ELF-1 (cell line): ENCODE results near the gene SRBD1.

ENCODE experiments used
- DNase-seq: peaks from one replicate; pipeline ENCODE4 v3.0.0-alpha.2; 2016; ENCODE audit warnings: low read depth, low spot score

SRBD1 gene

GRCh38 chr2:45551862-45552261 is 59.2 kb downstream of the SRBD1 start:
- no peak for DNase-seq

DNA sequence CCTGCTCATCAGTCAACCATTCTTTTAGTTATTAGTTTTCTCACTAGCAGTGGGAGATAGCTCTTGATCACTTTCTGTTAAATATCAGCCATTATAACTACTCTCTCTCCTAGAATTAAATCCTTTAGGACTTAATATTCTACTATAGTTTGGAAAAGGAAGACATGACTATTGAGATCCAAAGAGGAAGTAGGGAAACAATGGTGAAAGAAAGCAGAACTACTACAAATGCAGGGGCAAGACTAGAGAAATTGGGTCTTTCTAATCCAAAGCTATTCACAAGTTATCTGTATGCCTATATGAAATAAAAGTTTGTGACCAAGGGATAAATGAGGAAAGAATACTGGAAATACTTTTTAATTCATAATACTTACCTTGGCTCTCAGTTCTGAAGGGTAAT is 65.1 kb downstream of the SRBD1 start:
- DNase-seq, result no peak

GRCh38 chr2:45543257-45543656 is 67.8 kb downstream of the SRBD1 start:
- no peak for DNase-seq

GRCh38 chr2:45542013-45542412 is 69.1 kb downstream of the SRBD1 start:
- no peak for DNase-seq

- DNase-seq, result no peak
Observed at GRCh38 chr2:45541450-45541849, 69.6 kb downstream of the SRBD1 start.

DNA sequence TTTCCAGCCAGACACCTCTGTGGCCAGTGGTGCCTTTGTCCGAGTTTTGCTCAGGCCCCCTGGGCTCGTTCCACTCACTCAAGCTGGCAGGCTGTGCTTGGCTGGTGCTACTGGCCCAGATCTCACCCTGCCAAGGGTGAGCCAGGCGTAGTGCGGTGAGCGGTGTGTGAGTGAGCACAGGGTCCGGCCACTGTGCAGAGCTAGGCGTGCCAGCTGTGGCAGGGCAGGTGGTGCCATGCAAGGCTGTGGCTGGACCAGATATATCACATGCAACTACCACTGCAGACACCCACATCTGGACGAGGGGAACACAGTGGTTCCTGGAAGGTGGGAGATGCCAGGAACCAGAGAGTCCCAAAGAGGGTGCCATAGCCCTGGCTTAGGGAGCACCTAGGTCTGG is 70.1 kb downstream of the SRBD1 start:
- DNase-seq, result no peak

- no peak for DNase-seq
Observed at GRCh38 chr2:45533771-45534170, 77.3 kb downstream of the SRBD1 start.

DNA sequence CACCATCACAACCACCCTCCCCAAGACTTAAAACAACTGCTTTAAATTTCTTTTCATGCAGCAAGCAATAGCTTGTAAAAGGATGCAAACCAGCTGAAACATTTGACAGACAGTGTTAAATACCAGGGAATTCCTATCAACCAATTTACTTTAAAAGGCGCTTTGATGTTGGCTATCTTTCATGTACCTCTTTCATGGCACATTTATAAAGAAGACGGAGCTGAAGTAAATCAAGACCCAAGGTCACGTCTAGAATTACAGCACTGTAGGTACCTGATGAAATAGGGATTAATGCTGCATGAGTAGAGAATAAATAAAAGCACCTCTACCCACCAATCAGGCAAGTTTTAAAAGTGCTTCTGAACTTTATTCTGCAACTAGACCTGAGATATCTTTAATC is 78.9 kb downstream of the SRBD1 start:
- DNase-seq, result no peak

- DNase-seq, result no peak
Observed at GRCh38 chr2:45524016-45524415, 87.1 kb downstream of the SRBD1 start.

DNA sequence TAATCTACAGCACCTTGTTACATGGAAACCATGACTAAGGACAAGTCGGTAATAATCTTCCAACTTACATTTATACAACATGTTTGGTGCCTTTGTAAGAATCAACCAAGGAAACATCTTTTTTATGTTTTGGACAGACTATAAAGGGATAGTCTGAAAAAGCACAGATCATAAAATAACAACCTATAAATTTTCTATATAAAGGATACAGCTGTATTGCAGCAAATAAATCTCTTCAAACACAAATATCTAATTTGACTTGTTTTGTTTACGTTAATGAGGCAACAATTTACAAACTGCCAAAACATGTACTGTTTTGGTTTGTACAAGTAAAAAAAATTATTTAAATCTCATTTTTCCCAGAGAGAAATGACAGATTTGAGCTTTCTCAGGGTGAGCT is 92.5 kb downstream of the SRBD1 start:
- DNase-seq, result no peak

DNA sequence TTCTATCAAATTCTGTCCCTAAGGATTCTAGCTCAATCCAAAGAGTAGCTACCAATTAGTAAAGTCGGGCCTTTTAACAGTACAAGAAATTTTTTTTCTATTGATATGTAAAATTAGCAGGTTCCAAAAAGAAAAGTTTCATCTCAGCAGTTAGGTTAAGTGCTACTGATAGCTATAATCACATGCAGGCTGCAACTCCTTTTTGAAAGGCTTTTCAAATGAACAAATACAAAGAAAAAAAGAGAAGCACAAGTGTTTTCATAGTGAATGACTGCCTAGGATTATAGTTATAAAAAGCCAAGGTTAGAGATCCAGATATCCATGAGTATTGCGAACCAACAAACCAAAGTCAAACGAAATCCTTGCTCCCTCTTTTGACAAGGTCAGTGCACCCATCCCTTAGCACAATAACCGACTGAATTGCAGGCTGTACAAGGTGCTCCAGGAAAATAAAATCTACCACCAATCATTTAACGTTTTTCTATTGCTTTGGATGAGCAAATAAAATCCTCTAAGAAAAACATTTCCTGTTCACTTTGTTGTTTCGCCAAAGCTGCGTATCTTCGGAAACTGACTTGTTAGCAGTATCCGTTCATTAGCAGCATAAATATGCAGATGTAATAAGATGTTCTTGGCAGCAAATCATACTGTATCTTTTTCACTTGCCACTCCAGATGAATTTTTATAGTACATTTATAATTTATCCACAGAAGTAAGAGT is 100.2 kb downstream of the SRBD1 start:
- DNase-seq, result no peak

DNA sequence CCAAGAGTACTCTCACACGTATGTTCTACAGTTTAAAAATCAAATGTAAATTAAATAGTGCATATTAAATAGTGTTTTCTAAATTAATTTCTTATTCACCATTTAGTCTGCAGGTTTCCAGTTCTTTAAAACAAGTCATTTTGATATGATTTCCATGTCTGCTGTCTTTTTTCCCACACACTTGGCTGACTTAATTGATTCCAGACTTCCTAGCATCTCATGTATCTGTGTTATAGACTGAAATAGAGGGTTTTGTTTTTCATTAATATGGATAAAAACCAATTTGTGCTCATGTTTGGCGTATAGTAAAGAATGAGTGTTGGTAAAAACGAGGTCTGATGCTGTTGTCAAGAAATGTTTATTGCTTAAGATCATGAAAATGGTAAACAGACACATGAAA is 104.3 kb downstream of the SRBD1 start:
- DNase-seq, result no peak

DNA sequence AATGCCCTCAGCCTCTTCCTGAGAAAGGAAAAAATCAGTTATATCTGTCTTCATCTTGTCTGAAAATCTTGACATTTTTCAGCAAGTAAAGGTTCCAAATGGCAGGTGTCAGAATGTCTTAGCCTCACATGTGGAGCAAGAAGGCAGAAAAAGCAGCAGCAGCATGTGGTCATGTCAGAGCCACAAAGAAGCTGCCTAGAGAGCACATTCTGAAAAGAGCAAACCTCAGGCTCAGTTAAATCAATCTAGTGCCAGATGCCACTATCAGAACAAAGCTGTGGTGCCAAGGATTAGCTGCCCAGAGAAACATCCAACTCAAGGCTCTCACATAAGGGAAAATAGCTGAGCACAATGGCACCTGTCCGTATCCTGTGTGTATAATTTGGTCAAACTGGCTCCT is 105.9 kb downstream of the SRBD1 start:
- DNase-seq, result no peak

DNA sequence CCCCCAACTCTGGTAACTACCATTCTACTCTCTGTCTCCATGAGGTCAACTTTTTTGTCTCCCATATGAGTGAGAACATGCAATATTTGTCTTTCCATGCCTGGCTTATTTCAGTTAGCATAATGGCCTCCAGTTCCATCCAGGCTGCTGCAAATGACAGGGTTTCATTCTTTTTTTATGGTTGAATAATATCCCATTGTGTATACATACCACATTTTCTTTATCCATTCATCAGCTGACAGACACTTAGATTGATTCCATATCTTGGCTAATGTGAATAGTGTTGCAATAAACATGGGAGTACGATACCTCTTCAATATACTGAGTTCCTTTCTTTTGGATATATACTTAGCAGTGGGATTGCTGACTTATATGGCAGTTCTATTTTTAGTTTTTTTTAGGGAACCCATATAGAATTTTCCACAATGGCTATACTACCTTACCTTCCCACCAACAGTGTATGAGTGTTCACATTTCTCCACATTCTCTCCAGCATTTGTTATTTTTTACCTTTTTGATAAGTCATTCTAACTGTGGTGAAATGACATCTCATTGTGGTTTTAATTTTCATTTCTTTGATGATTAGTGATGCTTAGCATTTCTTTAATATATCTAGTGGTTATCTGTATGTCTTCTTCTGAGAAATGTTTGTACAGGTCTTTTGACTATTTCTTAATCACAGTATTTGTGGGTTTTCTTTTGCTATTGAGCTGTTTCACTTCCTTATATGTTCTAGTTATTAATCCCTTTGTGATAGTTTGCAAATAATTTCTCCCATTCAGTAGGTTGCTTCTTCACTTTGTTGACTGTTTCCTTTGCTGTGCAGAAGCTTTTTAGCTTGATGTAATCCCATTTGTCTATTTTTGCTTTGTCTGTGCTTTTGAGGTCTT is 112.2 kb downstream of the SRBD1 start:
- DNase-seq, result no peak

DNA sequence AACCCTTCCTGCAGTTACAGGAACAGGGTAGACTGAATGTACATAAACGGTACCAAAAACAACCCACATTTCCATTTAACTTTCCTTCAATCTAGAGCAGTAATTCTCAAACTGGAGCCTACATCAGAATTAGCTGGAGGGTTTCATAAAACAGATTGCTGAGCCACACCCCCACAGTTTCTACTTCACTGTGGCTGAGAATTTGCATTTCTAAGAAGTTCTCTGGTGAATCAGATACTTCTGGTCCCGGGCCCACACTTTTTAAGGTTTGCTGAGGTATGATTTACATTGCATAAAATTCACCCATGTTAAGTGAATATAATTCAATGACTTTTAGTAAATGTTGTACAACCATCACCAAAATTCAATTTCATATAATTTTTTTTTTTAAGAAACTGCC is 113.7 kb downstream of the SRBD1 start:
- DNase-seq, result no peak

GRCh38 chr2:45496869-45497268 is 114.2 kb downstream of the SRBD1 start:
- DNase-seq, result no peak

- no peak for DNase-seq
Observed at GRCh38 chr2:45494978-45495293, 116.1 kb downstream of the SRBD1 start.

DNA sequence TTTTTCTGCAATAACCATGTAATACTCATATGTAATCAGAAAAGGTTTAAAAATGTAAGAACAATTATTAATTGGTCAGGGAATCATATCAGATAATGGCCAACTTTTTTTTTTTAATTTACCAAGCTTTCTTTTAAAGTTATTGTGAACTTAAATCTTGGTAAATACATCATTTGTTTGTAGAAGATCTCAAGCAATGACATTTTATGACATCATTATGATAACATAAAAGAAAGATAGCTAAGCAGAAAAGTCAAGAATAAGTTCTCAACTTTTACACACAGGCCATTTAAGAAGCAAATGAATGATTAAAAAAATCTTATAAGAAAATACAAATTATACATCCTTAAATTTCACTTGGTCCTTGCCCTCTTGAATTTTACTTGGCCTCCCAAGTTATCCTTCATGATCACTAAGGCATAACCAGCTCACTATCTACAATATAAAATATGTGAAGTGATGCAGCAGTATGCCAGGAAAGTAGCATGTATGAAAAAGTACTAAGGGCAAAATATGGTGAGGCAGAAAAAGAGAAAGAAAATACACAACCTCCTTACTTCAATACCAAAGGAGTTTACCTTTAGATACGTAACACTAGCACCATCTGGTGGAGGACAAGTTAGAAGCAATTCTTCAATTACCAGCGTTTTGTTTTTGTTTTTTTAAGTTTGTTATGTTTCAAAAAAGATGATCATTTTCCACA is 116.6 kb downstream of the SRBD1 start:
- no peak for DNase-seq

DNA sequence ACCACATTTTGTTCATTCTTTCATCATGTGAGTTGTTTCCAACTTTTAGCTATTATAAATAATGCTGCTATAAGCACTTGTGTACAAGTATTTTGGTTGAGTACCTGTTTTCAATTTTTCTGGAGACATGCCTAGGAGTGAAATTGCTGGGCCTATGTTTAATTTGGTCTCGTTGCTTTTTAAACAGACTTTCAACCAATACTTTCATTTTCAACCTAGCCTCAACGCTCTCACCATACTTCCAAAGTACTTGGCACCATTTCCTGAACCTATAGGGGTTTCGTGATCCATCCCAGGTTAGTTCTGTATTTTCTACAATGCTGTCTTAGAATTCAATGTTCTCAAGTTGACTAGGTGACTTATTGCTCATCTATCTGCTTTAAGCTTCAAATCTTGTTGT is 126.1 kb downstream of the SRBD1 start:
- DNase-seq, result no peak

DNA sequence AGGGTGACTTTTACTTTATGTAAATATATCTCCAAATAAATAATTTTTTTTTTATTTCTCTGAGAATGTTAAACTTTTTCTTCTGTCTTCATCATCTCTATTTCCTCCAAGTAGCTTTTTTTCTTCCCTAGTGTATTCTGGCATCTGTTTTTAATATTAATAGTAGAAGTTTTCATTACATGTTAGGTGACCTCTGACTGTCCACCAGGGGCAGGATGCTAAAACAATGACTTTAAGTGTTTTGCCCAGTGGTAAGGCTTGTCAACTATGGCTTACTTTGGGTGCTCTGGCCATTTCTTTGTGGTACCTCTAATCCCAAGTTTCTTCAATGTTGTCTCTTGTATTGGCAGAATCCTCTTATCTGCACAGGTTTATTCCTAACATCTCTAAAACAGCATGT is 127.1 kb downstream of the SRBD1 start:
- no peak for DNase-seq

- no peak for DNase-seq
Observed at GRCh38 chr2:45477546-45477945, 133.5 kb downstream of the SRBD1 start.

DNA sequence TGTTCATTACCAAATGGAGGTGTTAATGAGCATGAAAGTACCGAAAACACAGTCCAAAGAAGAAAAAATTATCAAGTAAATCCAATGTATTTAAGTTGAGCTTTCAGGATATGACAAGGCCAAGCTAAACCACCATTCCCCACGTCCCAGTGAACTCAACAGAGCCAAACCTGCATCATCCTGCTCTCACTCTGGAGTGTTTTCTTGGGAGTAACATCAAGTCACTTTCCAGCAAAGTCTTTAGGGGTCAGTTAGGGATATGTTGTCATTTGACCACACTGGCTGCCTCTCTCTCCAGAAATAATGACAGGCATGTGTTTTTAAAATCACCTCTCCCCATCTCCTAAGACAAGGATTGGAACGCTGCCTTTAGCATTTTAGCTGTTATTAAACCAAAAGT is 140.5 kb downstream of the SRBD1 start:
- DNase-seq, result no peak
